ENCODE measurements around the gene NOX4.
"Not testable (repeated sequence)": the region's sequence is repeated elsewhere in the genome, so short reads cannot be mapped to it uniquely, and the experiment has no call there.

The NOX4 gene

DNA sequence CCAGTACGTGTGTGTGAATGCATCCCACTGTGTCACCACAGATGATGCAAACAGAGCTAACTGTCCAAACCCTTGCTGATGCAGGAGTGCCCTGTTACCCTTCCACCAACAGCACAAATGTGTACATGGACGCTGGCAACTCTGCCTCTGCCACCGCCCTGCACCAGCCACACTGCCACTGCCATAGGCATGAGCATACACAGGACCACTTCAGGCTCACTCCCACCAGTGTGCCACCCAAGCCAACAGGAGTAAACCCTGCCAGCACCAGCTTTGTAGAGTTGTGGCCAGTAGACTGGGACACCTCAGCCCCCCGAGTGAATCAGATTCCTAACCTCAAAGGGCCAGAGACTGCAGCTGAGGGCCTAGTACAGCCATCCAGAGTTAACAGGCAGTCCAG, 34.0 kb downstream of the NOX4 start:
- DNase-seq: no peak

DNA sequence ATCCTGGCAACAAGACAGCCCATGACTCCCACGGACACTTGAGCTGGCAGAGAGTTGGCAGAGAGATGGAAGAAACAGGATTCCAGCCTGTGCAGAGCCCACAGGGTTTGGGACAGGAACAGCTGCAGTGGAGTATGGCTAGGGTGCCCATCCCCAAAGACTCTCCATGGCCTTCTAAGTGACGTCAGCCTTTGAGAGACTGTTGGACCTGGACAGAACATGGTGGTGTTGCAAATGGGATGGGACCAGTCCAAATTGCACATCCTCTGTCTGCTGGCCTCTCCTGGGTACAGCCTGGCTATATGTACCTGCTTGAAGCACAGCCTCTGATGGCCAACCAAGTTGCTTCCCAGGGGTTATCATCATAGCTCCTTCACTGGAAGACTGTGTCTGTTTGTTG, 34.5 kb downstream of the NOX4 start:
- no peak for DNase-seq

DNA sequence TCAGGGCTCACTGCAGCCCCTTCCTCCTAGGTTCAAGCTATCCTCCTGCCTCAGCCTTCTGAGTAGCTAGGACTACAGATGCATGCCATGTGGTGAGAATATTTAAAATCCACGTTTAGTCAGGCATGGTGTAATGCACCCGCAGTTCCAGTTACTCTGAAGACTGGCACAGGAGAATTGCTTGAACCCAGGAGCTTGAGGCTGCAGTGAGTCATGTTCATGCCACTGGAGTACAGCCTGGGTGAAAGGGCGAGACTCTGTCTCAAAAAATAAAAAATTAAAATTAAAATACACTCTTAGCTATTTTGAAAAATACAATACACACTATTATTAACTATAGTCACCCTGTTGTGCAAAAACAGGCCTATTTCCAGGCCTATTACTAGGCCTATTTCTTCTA, 38.4 kb downstream of the NOX4 start:
- DNase-seq: no peak

DNA sequence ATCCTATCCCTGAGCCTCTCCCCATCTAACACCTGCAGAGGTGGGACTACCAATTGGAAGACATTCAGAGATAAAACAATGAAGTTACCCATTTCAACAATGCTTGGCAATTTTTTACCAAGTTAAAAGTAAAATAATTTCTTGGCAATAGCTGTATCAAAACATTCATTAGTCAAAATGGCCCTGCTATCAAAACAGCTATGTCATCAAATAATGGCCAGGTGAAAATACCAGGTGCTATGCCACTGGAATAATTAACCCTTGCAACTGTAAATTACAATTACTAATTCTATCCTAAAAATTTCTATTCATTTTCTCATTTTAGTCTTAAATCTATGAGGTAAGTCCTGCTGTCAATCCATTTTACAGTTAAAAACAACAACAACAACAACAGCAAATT, 43.3 kb downstream of the NOX4 start:
- DNase-seq: no peak

DNA sequence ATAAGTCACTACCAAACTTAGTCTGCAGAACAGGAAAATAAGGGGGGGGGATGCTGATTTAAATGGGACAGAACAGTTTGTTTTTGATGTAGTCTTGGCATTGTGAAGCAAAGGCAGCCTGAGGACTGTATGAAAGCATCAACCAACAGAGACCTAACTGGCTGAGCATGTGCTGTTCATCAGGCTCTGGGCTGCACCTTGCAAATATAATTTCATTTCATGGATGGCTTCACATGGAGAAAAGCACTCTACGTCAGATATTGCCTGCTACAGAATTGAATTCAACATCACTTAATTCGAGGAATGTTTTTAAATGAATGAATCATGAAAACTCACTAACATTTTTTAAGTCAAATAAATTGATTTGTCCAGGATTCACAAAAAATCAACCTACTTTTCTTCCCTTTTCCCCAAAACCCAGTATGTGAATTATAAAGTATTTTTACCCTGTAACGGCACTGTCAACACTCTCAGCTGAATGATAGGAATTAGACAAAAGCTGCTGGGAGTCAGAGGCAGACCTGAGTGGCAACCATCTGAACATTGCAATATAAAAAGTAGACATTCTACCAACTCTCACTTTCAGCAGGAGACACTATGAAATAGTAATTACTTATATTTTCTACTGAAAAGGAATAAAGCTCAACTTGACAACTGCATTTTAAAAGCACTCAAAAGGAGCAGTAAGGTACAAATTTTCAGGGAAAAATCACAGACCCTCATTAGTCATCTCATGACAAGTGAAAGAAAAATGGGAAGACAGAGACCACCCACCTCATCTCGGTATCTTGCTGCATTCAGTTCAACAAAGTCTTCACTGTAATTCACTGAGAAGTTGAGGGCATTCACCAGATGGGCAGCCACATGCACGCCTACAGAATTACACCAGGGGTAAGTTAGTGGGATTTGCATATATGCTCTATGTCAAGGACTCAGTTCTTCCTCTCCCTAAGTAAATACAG, 47.5 kb downstream of the NOX4 start:
- no peak for DNase-seq

DNA sequence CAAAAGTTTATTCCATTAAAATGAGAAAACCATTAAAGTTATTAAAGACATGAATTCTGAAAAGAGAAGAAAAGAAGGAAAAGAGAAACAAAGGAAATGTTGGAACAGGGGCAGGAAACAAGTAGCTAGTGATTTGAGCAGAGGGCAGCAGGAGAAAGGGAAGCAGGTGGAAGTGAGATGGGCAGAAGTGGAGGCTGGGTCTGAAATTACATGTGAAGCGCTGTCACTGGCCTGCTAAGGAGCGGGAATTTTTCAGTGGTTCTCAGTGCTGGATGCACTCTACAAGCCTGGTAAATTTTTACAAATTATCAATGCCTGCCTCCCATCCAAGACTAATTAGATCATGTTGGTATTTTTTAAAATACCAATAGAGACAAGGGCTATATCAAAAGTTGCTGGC, 48.4 kb downstream of the NOX4 start:
- no peak for DNase-seq

DNA sequence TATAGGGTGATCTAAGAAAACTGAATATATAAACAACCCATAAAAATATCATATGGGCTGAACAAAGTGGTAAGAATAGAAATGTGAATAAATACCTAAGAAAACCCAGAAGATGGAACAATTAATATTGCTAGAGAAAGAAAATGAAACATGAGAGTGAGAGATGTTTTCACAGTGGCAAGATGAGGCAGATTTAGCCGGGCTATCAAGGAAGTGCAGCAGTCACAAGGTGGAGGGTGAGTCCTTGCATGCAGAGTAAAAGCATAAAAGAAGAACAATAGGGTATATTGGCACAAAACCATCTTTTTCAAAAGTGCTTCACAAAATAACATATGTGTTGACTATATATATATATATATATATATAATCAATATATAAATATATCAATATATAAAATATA, 49.6 kb downstream of the NOX4 start:
- DNase-seq: no peak

DNA sequence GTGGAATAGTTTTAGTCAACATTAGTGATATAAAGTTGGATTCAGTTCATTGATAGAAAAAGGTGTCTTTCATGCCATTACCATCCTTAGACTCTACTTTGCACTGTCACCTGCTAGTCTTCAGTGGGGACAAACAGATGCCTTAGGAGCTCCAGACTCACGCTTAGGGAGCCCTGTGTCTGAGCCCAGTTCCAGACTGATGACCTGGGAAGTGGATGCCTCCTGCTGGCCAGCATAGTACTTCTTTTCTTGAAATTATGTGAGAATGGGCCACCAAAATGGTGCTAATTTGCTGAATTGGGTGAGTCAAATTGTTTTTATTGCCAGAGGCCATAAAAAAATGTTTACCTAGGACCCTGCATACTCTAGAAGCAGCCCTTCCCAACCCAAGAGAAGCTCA, 53.9 kb downstream of the NOX4 start:
- DNase-seq: no peak

DNA sequence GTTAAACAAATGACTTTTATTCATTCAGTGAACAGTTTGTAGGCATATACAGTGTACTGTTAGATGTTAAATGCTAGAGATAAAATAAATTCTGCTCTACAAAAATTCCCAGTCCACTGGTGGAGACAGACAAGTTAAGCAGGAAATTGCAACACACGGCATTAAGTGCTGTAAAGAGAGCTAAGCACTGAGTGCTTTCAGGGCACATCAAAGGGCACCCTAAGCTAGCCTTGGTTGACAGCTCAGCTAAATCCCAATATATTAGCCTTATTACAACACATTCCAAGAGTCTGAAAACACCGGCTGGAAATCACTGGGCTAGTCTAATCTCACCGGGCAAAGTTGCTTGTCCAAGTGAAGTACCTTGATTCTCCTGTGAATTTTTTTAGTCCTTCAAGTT, 55.1 kb downstream of the NOX4 start:
- DNase-seq: no peak

DNA sequence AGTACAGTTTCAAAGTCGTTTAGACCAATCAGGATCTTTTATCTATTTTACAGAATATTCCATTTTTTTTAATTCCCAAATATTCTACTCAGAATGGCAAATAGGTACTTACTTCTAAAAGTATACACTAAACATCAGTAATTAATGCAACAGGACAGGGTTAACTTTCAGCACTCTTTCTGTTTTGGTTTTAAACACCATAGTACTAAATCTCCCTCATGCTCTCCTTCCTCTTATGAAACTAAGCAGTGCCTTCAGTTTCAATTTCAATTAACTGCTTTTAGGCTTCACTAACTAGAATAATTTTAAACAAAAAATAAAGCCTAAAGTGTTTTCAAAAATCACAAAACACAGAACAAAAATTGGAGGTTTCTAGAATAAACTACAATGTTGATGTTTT, 57.9 kb downstream of the NOX4 start:
- DNase-seq: no peak

DNA sequence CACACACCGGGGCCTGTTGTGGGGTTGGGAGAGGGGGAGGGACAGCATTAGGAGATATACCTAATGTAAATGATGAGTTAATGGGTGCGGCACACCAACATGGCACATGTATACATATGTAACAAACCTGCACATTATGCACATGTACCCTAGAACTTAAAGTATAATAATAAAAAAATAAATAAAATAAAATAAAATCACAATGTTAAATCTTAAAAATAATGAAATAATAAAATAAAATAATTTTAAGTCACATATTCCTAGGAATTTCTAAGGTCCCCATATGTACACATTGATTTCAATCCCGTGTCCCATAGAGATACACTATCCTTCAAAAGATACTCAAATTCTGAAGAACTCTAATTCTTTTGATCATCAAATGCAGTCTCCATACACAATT, 59.0 kb downstream of the NOX4 start:
- not testable (repeated sequence) for DNase-seq

DNA sequence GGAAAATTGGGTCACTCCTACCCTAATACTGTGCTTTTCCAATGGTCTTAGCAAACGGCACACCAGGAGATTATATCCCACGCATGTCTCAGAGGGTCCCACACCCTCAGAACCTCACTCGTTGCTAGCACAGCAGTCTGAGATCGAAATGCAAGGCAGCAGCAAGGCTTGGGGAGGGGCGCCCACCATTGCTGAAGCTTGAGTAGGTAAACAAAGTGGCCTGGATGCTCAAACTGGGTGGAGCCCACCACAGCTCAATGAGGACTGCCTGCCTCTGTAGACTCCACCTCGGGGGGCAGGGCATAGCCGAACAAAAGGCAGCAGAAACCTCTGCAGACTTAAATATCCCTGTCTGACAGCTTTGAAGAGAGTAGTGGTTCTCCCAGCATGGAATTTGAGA, 64.7 kb downstream of the NOX4 start:
- DNase-seq: not testable (repeated sequence)

DNA sequence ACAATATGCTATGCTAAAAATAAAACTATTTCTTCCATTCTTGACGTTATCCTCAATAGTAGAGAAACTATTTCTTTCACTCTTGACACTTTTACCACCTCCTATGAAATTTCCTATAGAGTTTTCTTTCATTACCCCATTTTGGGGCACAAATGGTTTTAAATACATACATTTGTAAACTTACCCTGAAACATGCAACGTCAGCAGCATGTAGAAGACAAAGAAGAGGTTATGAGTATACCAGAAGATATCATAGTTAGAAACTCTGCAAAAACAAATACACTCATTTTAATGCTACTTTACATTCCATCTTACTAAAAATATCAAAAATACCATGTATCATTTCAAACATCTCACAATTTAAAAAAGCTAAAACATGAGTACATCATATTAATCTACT, 69.5 kb downstream of the NOX4 start:
- no peak for DNase-seq

DNA sequence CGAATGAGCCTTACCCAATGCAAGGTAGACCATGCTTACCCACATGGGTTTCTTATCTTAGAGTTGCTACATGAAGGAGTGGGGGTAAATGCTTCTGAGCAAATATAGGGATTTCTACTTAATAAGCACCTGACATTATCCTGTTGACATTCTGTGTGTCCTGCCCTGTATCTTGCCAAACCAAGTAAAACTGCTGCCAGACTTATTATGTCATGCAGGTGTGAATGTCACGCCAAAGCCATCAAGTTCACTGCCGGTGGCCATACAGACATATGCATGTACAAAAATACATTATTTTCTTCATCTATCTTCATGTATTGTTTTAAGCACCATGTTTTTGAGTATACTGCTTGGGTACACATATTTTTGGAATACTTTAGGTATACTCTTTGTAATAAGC, 70.2 kb downstream of the NOX4 start:
- no peak for DNase-seq

DNA sequence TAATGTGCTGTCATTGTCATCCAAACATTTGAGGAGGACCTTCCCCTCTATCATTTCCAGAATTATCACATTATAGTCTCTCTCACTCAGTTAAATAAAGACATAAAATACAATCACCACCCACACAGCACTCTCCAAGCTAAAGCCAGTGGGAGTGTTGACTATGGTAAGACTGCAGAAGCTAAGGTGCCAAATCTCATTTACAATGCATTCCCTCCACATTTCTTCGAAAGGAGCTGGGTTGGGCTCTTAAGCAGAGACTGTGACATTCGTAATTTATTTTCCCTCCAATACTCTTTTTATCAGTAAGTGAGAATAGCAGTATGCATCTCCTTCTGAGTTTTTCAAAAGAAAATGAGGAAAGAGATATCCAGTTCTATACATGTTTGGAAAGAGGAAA, 74.2 kb downstream of the NOX4 start:
- DNase-seq: no peak

DNA sequence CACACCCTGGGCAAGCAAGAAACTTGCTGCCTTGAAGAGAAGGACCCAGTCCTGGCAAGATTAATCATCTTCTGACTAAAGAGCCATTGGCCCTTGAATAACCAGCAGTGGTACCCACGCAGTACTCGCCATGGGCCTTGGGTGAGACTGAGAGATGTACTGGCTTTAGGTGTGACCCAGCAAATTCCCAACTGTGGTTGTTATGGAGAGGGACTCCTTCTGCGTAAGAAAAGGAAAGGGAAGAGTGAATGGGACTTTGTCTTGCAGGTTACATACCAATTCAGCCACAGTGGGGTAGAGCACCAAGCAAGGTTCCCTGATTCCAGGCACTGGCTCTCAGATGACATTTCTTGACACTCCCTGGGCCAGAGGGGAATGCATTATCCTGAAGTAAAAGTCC, 80.1 kb downstream of the NOX4 start:
- not testable (repeated sequence) for DNase-seq

DNA sequence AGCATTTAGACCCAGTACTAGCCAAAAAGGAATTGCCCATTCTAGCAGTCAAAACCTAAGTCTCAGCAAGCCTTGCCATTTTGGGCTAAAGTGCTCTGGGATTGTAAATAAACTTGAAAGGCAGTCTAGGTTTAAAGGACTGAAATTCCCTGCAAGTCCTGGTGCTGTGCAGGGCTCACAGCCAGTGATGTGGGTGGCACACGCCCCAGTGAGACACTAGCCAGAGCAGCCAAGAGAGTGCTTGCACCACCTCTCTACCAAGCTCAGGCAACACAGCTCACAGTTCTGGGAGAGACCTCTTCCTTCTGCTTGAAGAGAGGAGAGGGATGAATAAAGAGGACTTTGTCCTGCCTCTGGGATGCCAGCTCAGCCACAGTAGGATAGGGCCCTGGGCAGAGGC, 80.5 kb downstream of the NOX4 start:
- not testable (repeated sequence) for DNase-seq

DNA sequence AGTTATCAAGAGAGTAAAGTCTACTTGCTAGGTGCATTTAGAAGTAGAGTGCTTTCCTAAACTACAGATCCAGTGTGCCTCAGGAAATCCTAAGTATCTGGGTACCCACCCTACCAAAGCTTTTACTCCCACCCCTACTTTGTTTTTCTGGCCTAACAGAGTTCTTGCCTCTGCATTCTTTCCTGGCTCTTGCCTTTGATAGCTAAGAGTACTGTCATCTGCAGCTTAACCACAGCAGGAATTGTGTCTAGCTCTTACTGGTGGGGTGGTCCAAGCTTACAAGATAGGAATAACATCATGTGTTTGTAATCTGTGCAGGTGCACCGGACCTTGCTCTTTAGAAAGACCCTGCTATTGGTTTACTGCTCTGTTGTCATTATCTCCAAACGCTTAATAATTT, 82.7 kb downstream of the NOX4 start:
- not testable (repeated sequence) for DNase-seq

DNA sequence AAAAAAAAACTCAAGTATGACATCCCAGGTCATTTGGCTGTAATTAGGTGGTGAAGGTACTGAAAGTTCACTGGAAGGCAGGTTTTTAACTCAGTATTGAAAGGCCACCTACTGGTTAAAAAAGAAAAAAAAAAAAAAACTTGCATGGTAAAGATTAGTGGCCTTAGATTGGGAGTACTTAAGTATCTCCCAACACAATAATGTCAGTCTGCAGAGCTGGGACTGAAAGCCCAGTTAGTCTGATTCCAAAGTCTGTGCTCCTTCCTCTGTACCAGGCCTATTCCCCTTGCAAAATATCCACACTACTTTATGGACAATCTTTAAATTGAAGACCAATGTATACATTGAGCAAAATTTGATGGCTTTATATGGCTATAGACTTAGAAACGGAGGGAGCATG, 85.5 kb downstream of the NOX4 start:
- DNase-seq: no peak

DNA sequence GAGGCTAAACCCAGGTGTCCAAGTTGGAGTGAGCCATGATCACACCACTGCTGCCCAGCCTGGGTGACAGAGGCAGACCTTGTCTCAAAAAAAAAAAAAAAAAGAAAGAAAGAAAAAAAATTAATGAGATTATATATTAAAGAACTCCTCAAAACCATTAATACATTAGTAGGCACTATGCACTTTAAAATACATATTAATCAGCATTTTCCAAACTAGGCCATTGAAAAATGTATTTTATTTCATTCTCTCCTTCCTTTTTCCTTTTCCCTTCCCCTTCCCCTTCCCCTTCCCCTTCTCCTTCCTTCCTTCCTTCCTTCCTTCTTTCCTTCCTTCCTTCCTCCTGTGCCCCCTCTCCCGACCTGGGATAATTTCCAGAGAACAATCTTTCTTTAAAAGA, 99.5 kb downstream of the NOX4 start:
- DNase-seq: not testable (repeated sequence)

DNA sequence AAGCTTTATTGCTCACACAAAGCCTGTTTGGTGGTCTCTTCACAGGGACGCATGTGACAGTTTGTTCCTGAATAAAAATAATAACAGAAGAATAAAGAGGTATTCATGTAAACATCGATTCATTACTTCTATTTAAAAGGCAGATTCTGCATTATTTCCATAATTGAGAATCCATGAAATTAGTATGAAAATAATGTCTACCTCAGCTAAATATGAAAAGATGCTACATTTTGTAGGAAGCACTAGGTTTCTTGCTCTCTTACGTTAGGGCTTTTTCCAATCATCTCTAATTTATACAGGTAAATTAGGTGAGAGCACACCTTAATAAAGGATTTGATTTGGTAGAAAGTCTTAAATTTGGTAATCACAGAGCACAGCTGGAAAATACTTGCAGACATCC, 103.7 kb downstream of the NOX4 start:
- not testable (repeated sequence) for DNase-seq

DNA sequence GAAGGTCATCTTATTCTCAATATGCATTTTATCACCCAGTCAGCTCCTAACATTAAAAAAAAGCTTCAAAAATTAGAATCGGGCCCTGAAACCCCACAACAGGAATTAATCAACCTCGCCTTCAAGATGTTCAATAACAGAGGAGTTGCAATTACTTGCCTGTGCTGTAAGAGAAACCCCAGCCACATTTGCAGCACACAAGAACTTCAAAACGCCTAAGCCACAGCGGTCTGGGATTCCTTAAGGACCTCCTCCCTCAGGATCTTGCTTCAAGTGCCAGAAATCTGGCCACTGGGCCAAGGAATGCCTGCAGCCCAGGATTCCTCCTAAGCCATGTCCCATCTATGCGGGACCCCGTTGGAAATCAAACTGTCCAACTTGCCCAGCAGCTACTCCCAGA, 108.2 kb downstream of the NOX4 start:
- not testable (repeated sequence) for DNase-seq

DNA sequence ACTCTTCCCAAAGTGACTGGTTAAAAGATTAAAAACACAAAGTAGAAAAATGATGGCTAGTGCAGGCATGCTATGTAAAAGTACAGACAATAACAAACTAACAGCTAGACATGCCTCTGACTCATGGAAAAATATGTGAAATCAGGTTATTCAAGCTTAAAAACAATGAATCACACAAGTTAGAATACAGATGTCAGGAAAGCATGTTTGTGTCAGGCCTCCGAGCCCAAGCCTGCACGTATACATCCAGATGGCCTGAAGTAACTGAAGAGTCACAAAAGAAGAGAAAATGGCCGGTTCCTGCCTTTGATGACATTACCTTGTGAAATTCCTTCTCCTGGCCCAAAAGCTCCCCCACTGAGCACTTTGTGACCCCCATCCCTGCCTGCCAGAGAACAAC, 110.1 kb downstream of the NOX4 start:
- no peak for DNase-seq

DNA sequence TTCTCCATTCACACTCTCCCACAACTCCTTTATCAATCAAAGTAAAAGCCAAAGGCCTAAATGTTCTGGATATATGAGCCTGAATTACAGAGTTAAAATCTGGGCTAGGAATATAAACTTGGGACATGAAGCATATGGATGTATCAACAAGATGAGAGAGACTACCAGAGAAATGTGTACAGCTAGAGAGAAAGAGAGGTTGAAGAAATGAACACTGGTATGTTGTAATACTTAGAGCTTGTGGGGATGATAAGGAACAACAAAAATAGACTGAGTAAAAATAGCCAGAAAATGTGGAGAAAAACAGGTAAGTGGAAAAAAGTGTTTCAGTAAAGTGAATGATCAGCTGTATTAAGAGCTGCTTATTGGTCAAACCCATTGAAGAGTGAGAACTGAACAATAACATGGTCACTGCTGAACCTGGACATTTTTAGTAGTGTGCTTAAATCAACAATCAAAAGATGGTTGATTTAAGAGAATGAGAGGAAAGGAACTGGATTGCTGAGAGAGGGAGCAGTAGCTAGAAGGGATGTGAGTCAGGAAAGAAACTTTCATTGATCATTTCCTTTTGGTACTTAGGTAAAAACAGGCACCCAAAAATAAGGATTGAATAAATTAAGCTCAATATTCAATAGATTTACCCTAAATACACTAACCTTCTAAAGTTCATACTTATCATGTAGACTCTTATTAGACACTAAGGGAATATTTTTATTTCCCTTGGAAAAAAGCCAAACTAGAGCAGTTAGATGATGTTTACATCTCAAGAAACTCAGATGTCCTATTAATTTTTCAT, 111.0 kb downstream of the NOX4 start:
- not testable (repeated sequence) for DNase-seq
